Left ventricle myocardium inferior (tissue), 1 donor: Measurements from ENCODE around the gene GNB1L. TPM values are rescaled to one million over a fixed set of nuclear protein-coding genes. Genes with fewer than 3 reads are reported as not detected.

Source experiments
- DNase-seq: peaks from one replicate; pipeline ENCODE4 v3.0.0-alpha.2; 2020
- H3K27ac ChIP-seq: fragments of 200-600 bp; replicated peaks from 2 replicates; pipeline ENCODE4 v1.8.0; 2021
- H3K27me3 ChIP-seq: fragments of 200-600 bp; 2 replicates; pipeline ENCODE4 v1.8.0; 2021; ENCODE audit warnings: low read depth
- H3K36me3 ChIP-seq: fragments of 200-600 bp; 2 replicates; pipeline ENCODE4 v1.8.0; 2021
- H3K4me1 ChIP-seq: fragments of 200-600 bp; 2 replicates; pipeline ENCODE4 v1.8.0; 2021
- H3K4me3 ChIP-seq: fragments of 200-600 bp; 2 replicates; pipeline ENCODE4 v1.8.0; 2021; ENCODE audit warnings: mild to moderate bottlenecking, moderate library complexity
- H3K9me3 ChIP-seq: fragments of 200-600 bp; replicated peaks from 2 replicates; pipeline ENCODE4 v1.8.0; 2021
- CTCF ChIP-seq: fragments of 200-600 bp; IDR thresholded peaks from 2 replicates; pipeline ENCODE4 v1.8.0; 2021; ENCODE audit warnings: antibody characterized with exemption, mild to moderate bottlenecking, borderline replicate concordance
- intact Hi-C: fragments of 100-400 bp; cut with micrococcal nuclease; formaldehyde crosslinking; loops from one replicate; pipeline ENCODE4 v1.11.0; 2022
- total RNA-seq: library from RNA; stranded (reverse); fragmentation: NEBNext Ultra II Directional; extraction: Animal tissue kit (Norgen Biotek cat#: 25700); gene quantifications from one replicate; pipeline ENCODE4 v1.2.1, GENCODE V29; 2021
- donor health status: DM: no; HTN: yes; CAD: no; lungs with severe emphysema.

The GNB1L gene
- total RNA-seq, 1 donor from 2014 or later = 2.9 TPM

- Histone ChIP-seq H3K27me3 (peaks cover 24% of the 10 kb centered on the region), H3K4me3 (no peak overlapping the region), H3K36me3 (peaks cover 11% of the 10 kb centered on the region), H3K4me1 (no peaks in the 10 kb centered on the region), H3K9me3 (peaks cover 16% of the 10 kb centered on the region), H3K27ac (no peak overlapping the region)
- no peak for DNase-seq
- intact Hi-C loops = no loop called here
- no peak for TF ChIP-seq CTCF
These were observed 67.5 kb downstream of the GNB1L start for GRCh38 chr22:19786959-19787848.

GRCh38 chr22:19786264-19786585 is 68.4 kb downstream of the GNB1L start:
- Histone ChIP-seq H3K27me3 (peaks cover 34% of the 10 kb centered on the region), H3K4me1 (no peaks in the 10 kb centered on the region), H3K4me3 (no peak overlapping the region), H3K9me3 (peaks cover 16% of the 10 kb centered on the region), H3K27ac (no peak overlapping the region), H3K36me3 (peaks cover 9% of the 10 kb centered on the region)
- DNase-seq = no peak
- intact Hi-C loops = no loop called here
- no peak for TF ChIP-seq CTCF

- intact Hi-C loops = no loop called here
- peaks cover 10% of the 10 kb centered on the region for H3K9me3 ChIP-seq
- H3K27me3 ChIP-seq = peaks cover 38% of the 10 kb centered on the region
- H3K36me3 ChIP-seq = peaks cover 9% of the 10 kb centered on the region
- DNase-seq = no peak
- TF ChIP-seq CTCF = no peak
- no peak overlapping the region for H3K27ac ChIP-seq
- H3K4me1 ChIP-seq = no peaks in the 10 kb centered on the region
- no peak overlapping the region for H3K4me3 ChIP-seq
These were observed 69.0 kb downstream of the GNB1L start for GRCh38 chr22:19785461-19786263.

- no peak for TF ChIP-seq CTCF
- peaks cover 9% of the 10 kb centered on the region for H3K9me3 ChIP-seq
- no peak overlapping the region for H3K4me3 ChIP-seq
- H3K27ac ChIP-seq = no peak overlapping the region
- no peak for DNase-seq
- no peaks in the 10 kb centered on the region for H3K4me1 ChIP-seq
- H3K27me3 ChIP-seq = peaks cover 40% of the 10 kb centered on the region
- intact Hi-C loops = no loop called here
- H3K36me3 ChIP-seq = peaks cover 1% of the 10 kb centered on the region
These were observed 70.1 kb downstream of the GNB1L start for GRCh38 chr22:19784384-19785175.
